Neural progenitor cell (in vitro differentiated cells): ENCODE results near the gene ARHGAP4. TPM values are rescaled to one million over a fixed set of nuclear protein-coding genes. Genes with fewer than 3 reads are reported as not detected.

Experiments
- DNase-seq: peaks from one replicate; pipeline ENCODE4 v3.0.0-alpha.2; 2016; ENCODE audit warnings: low spot score
- H2AFZ ChIP-seq: fragments of 200-600 bp; sonication (generic); replicated peaks from 2 replicates; pipeline ENCODE4 v1.6.1; 2016; ENCODE audit warnings: antibody characterized with exemption
- H3F3A ChIP-seq: fragments of 200-600 bp; sonication (generic); 2 replicates; pipeline ENCODE4 v1.6.1; 2016; ENCODE audit warnings: antibody characterized with exemption, low read depth
- H3K27ac ChIP-seq: fragments of 200-600 bp; sonication (generic); 2 replicates; pipeline ENCODE4 v1.5.1; 2016; ENCODE audit warnings: mild to moderate bottlenecking
- H3K27me3 ChIP-seq: fragments of 200-600 bp; sonication (generic); 2 replicates; pipeline ENCODE4 v1.6.1; 2016; ENCODE audit warnings: mild to moderate bottlenecking, moderate library complexity
- H3K36me3 ChIP-seq: fragments of 200-600 bp; sonication (generic); 2 replicates; pipeline ENCODE4 v1.5.1; 2016
- H3K4me1 ChIP-seq: fragments of 200-600 bp; sonication (generic); 2 replicates; pipeline ENCODE4 v1.6.1; 2016; ENCODE audit warnings: mixed run types
- H3K4me2 ChIP-seq: fragments of 200-600 bp; sonication (generic); 2 replicates; pipeline ENCODE4 v1.6.1; 2016
- H3K4me3 ChIP-seq: fragments of 200-600 bp; sonication (generic); 2 replicates; pipeline ENCODE4 v1.5.1; 2016
- H3K79me2 ChIP-seq: fragments of 200-600 bp; sonication (generic); 2 replicates; pipeline ENCODE4 v1.6.1; 2016; ENCODE audit warnings: low read depth
- H3K9ac ChIP-seq: fragments of 200-600 bp; sonication (generic); 2 replicates; pipeline ENCODE4 v1.6.1; 2016
- H3K9me3 ChIP-seq: fragments of 200-600 bp; sonication (generic); 2 replicates; pipeline ENCODE4 v1.5.1; 2016; ENCODE audit warnings: low read depth
- H4K20me1 ChIP-seq: fragments of 200-600 bp; sonication (generic); 2 replicates; pipeline ENCODE4 v1.6.1; 2016; ENCODE audit warnings: low read depth
- H3K27ac Mint-ChIP-seq: 3 replicates; pipeline ENCODE4 v1.8.0; 2021; ENCODE audit warnings: mixed read lengths
- H3K27me3 Mint-ChIP-seq: 2 replicates; pipeline ENCODE4 v1.8.0; 2022; ENCODE audit warnings: low read depth, mild to moderate bottlenecking, inconsistent platforms, moderate library complexity, mixed read lengths; ENCODE audit not compliant: insufficient read depth
- H3K36me3 Mint-ChIP-seq: 3 replicates; pipeline ENCODE4 v1.8.0; 2021; ENCODE audit warnings: mixed read lengths
- H3K4me1 Mint-ChIP-seq: 3 replicates; pipeline ENCODE4 v1.8.0; 2021; ENCODE audit warnings: mixed read lengths
- H3K4me3 Mint-ChIP-seq: 3 replicates; pipeline ENCODE4 v1.8.0; 2021; ENCODE audit warnings: mild to moderate bottlenecking, moderate library complexity, mixed read lengths
- H3K9me3 Mint-ChIP-seq: 3 replicates; pipeline ENCODE4 v1.8.0; 2020; ENCODE audit warnings: mixed read lengths
- EZH2 ChIP-seq: fragments of 200-600 bp; sonication (generic); IDR thresholded peaks from 2 replicates; pipeline ENCODE4 v1.6.1; 2017; ENCODE audit warnings: antibody characterized with exemption, mild to moderate bottlenecking, moderate library complexity
- EZH2phosphoT487 ChIP-seq: fragments of 200-600 bp; sonication (generic); IDR thresholded peaks from 2 replicates; pipeline ENCODE4 v1.6.1; 2017; ENCODE audit warnings: antibody characterized with exemption
- total RNA-seq: library from RNA; depleted of rRNA; stranded (reverse); fragments of >200 nt; gene quantifications from 2 replicates; pipeline ENCODE4 v1.2.3, GENCODE V29; 2015; ENCODE audit warnings: low replicate concordance
- TF ChIP-seq, protein P1 (sequence below): fragments of 200-600 bp; sonication (generic); IDR thresholded peaks from 2 replicates; pipeline ENCODE4 v1.5.1; 2017; ENCODE audit warnings: antibody characterized with exemption, mild to moderate bottlenecking

The ARHGAP4 gene
- total RNA-seq, 1 donor from 2014 or later, result 5.1 TPM

DNA sequence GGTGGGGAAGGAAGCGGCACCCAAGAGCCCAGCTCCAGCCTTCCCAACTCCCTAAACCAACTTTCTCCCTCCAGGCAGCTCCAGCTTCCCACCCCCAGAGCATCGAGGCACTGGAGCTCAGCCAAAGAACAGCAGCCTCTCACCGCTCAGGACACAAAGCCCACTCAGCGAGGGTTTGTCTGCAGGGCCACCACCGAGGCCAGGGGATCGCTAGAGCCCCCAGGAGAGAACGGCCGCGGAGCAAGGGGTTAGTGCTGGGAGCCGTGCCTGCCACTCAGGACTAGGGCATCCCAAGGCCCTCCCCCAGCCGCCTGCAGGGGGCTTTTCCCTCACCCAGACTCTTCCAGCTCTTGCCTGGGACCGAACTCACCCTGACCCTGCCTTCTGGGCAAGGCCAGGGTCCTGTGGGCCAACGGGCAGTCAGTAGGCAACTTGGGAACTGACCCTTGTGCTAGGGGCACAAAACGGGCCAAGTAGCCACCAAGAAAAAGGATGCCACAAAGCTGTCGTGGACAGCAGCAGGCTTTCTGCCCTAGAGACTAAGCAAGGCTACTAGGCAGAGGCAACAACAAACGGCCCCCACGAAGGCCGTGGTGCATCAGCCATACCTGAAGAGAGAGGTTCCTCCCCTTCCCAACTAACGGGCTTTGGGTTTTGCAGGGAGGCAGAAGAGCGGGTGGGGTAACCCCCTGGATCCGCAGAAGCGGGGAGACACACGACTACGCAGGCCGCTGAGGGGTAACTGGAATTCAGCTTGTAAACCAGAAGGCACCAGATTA, 43.2 kb upstream of the ARHGAP4 start:
- H3K9ac ChIP-seq, result no peak overlapping the region
- H3F3A ChIP-seq, result peaks cover 35% of the 10 kb centered on the region
- Mint-ChIP-seq H3K9me3 (no peaks in the 10 kb centered on the region), H3K36me3 (peaks cover 2% of the 10 kb centered on the region), H3K4me3 (peak overlapping the region; percentile 100), H3K27me3 (peaks cover 24% of the 10 kb centered on the region), H3K27ac (peak overlapping the region; percentile 87), H3K4me1 (peaks cover 50% of the 10 kb centered on the region)
- peaks cover 64% of the 10 kb centered on the region for H3K79me2 ChIP-seq
- peak overlapping the region; percentile 80 for H3K4me3 ChIP-seq
- H3K4me1 ChIP-seq, result peaks cover 21% of the 10 kb centered on the region
- H3K4me2 ChIP-seq, result peak overlapping the region; percentile 79
- H2AFZ ChIP-seq, result no peak overlapping the region
- TF ChIP-seq EZH2phosphoT487, result no peak
- no peak for TF ChIP-seq EZH2
- DNase-seq, result peak; percentile 33
- H3K27me3 ChIP-seq, result no peaks in the 10 kb centered on the region
- no peak overlapping the region for H3K27ac ChIP-seq
- no peaks in the 10 kb centered on the region for H3K9me3 ChIP-seq
- no peaks in the 10 kb centered on the region for H3K36me3 ChIP-seq
- peaks cover 58% of the 10 kb centered on the region for H4K20me1 ChIP-seq

DNA sequence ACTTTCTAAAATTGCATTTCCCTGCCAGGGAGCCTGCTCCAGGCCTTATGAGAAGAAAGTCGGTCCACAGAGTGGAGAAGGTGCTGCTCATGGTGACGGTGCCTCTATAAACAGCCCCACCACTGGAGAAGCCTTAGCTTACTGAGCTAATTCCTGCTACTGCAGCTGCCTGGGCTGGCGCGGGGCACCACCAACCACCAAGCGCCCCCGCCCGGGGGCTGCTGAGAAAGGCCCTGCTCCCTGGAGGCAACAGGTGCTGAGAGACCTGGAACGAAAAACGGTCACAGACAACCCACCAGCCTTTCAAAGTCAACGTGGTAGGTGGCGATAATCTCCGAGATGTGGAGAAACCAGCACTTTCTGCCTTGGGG, 42.7 kb upstream of the ARHGAP4 start:
- Histone ChIP-seq H2AFZ (no peak overlapping the region), H4K20me1 (peaks cover 60% of the 10 kb centered on the region), H3K27me3 (no peaks in the 10 kb centered on the region), H3K4me3 (peak overlapping the region; percentile 80), H3K9me3 (no peaks in the 10 kb centered on the region), H3K79me2 (peaks cover 70% of the 10 kb centered on the region), H3K4me1 (peaks cover 21% of the 10 kb centered on the region), H3K9ac (no peak overlapping the region), H3K4me2 (peak overlapping the region; percentile 79), H3K36me3 (no peaks in the 10 kb centered on the region), H3F3A (peaks cover 35% of the 10 kb centered on the region), H3K27ac (no peak overlapping the region)
- Mint-ChIP-seq H3K36me3 (peaks cover 2% of the 10 kb centered on the region), H3K4me3 (peak overlapping the region; percentile 100), H3K27me3 (peaks cover 22% of the 10 kb centered on the region), H3K9me3 (no peaks in the 10 kb centered on the region), H3K4me1 (peaks cover 44% of the 10 kb centered on the region), H3K27ac (no peak overlapping the region)
- DNase-seq, result peak; percentile 52
- TF ChIP-seq EZH2phosphoT487 (no peak), EZH2 (no peak)
- TF ChIP-seq, protein P1, sequence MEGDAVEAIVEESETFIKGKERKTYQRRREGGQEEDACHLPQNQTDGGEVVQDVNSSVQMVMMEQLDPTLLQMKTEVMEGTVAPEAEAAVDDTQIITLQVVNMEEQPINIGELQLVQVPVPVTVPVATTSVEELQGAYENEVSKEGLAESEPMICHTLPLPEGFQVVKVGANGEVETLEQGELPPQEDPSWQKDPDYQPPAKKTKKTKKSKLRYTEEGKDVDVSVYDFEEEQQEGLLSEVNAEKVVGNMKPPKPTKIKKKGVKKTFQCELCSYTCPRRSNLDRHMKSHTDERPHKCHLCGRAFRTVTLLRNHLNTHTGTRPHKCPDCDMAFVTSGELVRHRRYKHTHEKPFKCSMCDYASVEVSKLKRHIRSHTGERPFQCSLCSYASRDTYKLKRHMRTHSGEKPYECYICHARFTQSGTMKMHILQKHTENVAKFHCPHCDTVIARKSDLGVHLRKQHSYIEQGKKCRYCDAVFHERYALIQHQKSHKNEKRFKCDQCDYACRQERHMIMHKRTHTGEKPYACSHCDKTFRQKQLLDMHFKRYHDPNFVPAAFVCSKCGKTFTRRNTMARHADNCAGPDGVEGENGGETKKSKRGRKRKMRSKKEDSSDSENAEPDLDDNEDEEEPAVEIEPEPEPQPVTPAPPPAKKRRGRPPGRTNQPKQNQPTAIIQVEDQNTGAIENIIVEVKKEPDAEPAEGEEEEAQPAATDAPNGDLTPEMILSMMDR, result no peak

GRCh38 chrX:153968255-153968654, 42.2 kb upstream of the ARHGAP4 start:
- H3F3A ChIP-seq, result peaks cover 30% of the 10 kb centered on the region
- H3K36me3 ChIP-seq, result no peaks in the 10 kb centered on the region
- H3K9ac ChIP-seq, result no peak overlapping the region
- peak; percentile 28 for DNase-seq
- H3K9me3 Mint-ChIP-seq, result no peaks in the 10 kb centered on the region
- no peak overlapping the region for H3K27ac ChIP-seq
- TF ChIP-seq, protein P1, result no peak
- no peak for TF ChIP-seq EZH2phosphoT487
- no peak for TF ChIP-seq EZH2
- peak overlapping the region; percentile 79 for H3K4me2 ChIP-seq
- peaks cover 18% of the 10 kb centered on the region for H3K4me1 ChIP-seq
- no peak overlapping the region for H2AFZ ChIP-seq
- H3K27ac Mint-ChIP-seq, result peak overlapping the region; percentile 38
- peaks cover 74% of the 10 kb centered on the region for H3K79me2 ChIP-seq
- peaks cover 2% of the 10 kb centered on the region for H3K36me3 Mint-ChIP-seq
- H3K4me3 Mint-ChIP-seq, result peak overlapping the region; percentile 100
- H3K4me1 Mint-ChIP-seq, result peaks cover 39% of the 10 kb centered on the region
- peaks cover 22% of the 10 kb centered on the region for H3K27me3 Mint-ChIP-seq
- H3K9me3 ChIP-seq, result no peaks in the 10 kb centered on the region
- peak overlapping the region; percentile 80 for H3K4me3 ChIP-seq
- H4K20me1 ChIP-seq, result peaks cover 60% of the 10 kb centered on the region
- no peaks in the 10 kb centered on the region for H3K27me3 ChIP-seq
